PC-9 (cell line): Measurements from ENCODE around the gene DAB1. TPM values are rescaled to one million over a fixed set of nuclear protein-coding genes. Genes with fewer than 3 reads are reported as not detected.

Experiments
- BruUV-seq: library from RNA; stranded (reverse); fragments of 400-500 nt; replicated peaks from 2 replicates; lab custom pipeline; 2021; lab: Mats Ljungman, UMichigan
- CTCF ChIA-PET: fragments of 300-600 bp; sonication (Branson Sonifier 250); formaldehyde crosslinking; loops from one replicate; lab custom pipeline; 2022; ENCODE audit warnings: antibody characterized with exemption; lab: Charles Lee
- POLR2A ChIA-PET: fragments of 300-600 bp; sonication (Branson Sonifier 250); formaldehyde crosslinking; loops from one replicate; lab custom pipeline; 2022; ENCODE audit warnings: antibody characterized with exemption; ENCODE audit not compliant: unreplicated experiment; lab: Charles Lee
- DNase-seq, 2 experiments: peaks; one replicate each; pipeline versions ENCODE4 v3.0.0 to v3.0.0-alpha.2; 2015 to 2022; ENCODE audit warnings: mixed read lengths in 1 of 2
- H2AFZ ChIP-seq: fragments of 200-600 bp; sonication (generic); 2 replicates; pipeline ENCODE4 v1.8.1; 2017; ENCODE audit warnings: antibody characterized with exemption
- H3F3A ChIP-seq: fragments of 200-600 bp; sonication (generic); 2 replicates; pipeline ENCODE4 v1.8.1; 2017; ENCODE audit warnings: antibody characterized with exemption, mild to moderate bottlenecking, low read depth; ENCODE audit not compliant: insufficient read depth
- H3K27ac ChIP-seq: fragments of 200-600 bp; sonication (generic); 2 replicates; pipeline ENCODE4 v1.6.1; 2016; ENCODE audit warnings: mixed run types
- H3K27me3 ChIP-seq: fragments of 200-600 bp; sonication (generic); 2 replicates; pipeline ENCODE4 v1.6.1; 2016; ENCODE audit warnings: low read depth, mixed run types; ENCODE audit not compliant: insufficient read depth
- H3K36me3 ChIP-seq: fragments of 200-600 bp; sonication (generic); 2 replicates; pipeline ENCODE4 v1.6.1; 2016; ENCODE audit warnings: low read depth, mixed run types
- H3K4me1 ChIP-seq: fragments of 200-600 bp; sonication (generic); replicated peaks from 2 replicates; pipeline ENCODE4 v1.6.1; 2016; ENCODE audit warnings: mixed run types; ENCODE audit not compliant: insufficient read depth
- H3K4me2 ChIP-seq: fragments of 200-600 bp; sonication (generic); 2 replicates; pipeline ENCODE4 v1.6.1; 2017; ENCODE audit warnings: mixed run types
- H3K4me3 ChIP-seq: fragments of 200-600 bp; sonication (generic); 2 replicates; pipeline ENCODE4 v1.6.1; 2016; ENCODE audit warnings: mixed run types
- H3K79me2 ChIP-seq: fragments of 200-600 bp; sonication (generic); 2 replicates; pipeline ENCODE4 v1.6.1; 2017; ENCODE audit warnings: low read depth, mixed run types
- H3K9me2 ChIP-seq: fragments of 200-600 bp; sonication (generic); 2 replicates; pipeline ENCODE4 v1.8.1; 2017; ENCODE audit warnings: mild to moderate bottlenecking; ENCODE audit not compliant: insufficient read depth
- H3K9me3 ChIP-seq: fragments of 200-600 bp; sonication (generic); 2 replicates; pipeline ENCODE4 v1.8.1; 2016; ENCODE audit warnings: low read depth; ENCODE audit not compliant: insufficient read depth
- H4K20me1 ChIP-seq: fragments of 200-600 bp; sonication (generic); 2 replicates; pipeline ENCODE4 v1.8.1; 2017; ENCODE audit not compliant: insufficient read depth
- CTCF ChIP-seq: fragments of 200-600 bp; sonication (generic); conservative IDR thresholded peaks from 2 replicates; pipeline ENCODE4 v1.6.1; 2017; ENCODE audit warnings: mixed run types, antibody characterized with exemption, mild to moderate bottlenecking, moderate library complexity
- EZH2 ChIP-seq: fragments of 200-600 bp; sonication (generic); IDR thresholded peaks from 2 replicates; pipeline ENCODE4 v1.8.0; 2017; ENCODE audit warnings: antibody characterized with exemption, low read depth
- intact Hi-C: fragments of 100-400 bp; cut with micrococcal nuclease; formaldehyde crosslinking; loops from one replicate; pipeline ENCODE4 v1.10.0; 2022; ENCODE audit not compliant: unreplicated experiment
- total RNA-seq: library from RNA; stranded (reverse); gene quantifications from 2 replicates; pipeline ENCODE4 v1.2.3, GENCODE V29; 2021

Gene DAB1
- total RNA-seq, 1 experiment from 2014 or later = not detected

GRCh38 chr1:57296726-57297250, 127.1 kb downstream of the DAB1 start:
- Histone ChIP-seq H3K36me3 (no peaks in the 10 kb centered on the region), H3K79me2 (no peaks in the 10 kb centered on the region), H4K20me1 (no peaks in the 10 kb centered on the region), H3K4me1 (no peaks in the 10 kb centered on the region), H3K9me2 (no peaks in the 10 kb centered on the region), H3K27ac (no peak overlapping the region), H2AFZ (no peak overlapping the region), H3K4me2 (no peak overlapping the region), H3K27me3 (peaks cover 7% of the 10 kb centered on the region), H3F3A (no peaks in the 10 kb centered on the region), H3K9me3 (no peaks in the 10 kb centered on the region), H3K4me3 (no peak overlapping the region)
- intact Hi-C loops = no loop called here
- no peak for TF ChIP-seq EZH2
- TF ChIP-seq CTCF = no peak
- ChIA-PET CTCF (no interaction called here), POLR2A (no interaction called here)
- no TSS peak for BruUV-seq
- DNase-seq = no peak

GRCh38 chr1:57295326-57295725, 128.5 kb downstream of the DAB1 start:
- no peak overlapping the region for H3K4me3 ChIP-seq
- H2AFZ ChIP-seq = no peak overlapping the region
- H3K4me2 ChIP-seq = no peak overlapping the region
- H4K20me1 ChIP-seq = no peaks in the 10 kb centered on the region
- no peaks in the 10 kb centered on the region for H3K79me2 ChIP-seq
- H3F3A ChIP-seq = no peaks in the 10 kb centered on the region
- no peaks in the 10 kb centered on the region for H3K36me3 ChIP-seq
- no peaks in the 10 kb centered on the region for H3K9me3 ChIP-seq
- no peaks in the 10 kb centered on the region for H3K9me2 ChIP-seq
- no peak for DNase-seq
- H3K27ac ChIP-seq = no peak overlapping the region
- H3K27me3 ChIP-seq = peaks cover 4% of the 10 kb centered on the region; the same call in 1 of the 2 replicates
- H3K4me1 ChIP-seq = no peaks in the 10 kb centered on the region
- intact Hi-C loops = no loop called here
- TF ChIP-seq CTCF (no peak), EZH2 (no peak)
- BruUV-seq = no TSS peak
- CTCF ChIA-PET = no interaction called here
- POLR2A ChIA-PET = no interaction called here

DNA sequence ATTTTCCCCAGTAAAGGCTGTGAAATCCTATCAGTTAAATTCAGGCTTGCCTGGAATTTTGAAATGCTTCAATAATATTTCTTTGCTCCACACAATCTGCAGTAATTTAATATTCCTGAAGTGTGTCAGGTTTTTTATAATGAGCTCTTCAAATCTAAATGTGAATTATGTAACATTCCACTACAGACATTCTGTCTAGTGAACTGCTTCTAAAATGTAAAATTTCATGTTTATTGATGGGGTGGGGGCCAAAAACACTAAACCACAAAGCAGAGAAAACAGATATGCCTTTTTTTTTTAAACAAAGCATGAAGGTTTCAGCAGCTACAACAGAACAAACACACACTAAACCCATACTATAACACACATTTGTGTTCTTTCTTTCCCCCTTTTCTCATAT, 129.7 kb downstream of the DAB1 start:
- no peak overlapping the region for H3K27ac ChIP-seq
- H3K79me2 ChIP-seq = no peaks in the 10 kb centered on the region
- TF ChIP-seq EZH2 (no peak), CTCF (no peak)
- ChIA-PET CTCF (no interaction called here), POLR2A (interaction anchor here (0.7 kb wide), 1 partner anchor 1491 kb away, joined by 4 read pairs; no protein-coding TSS in a partner anchor)
- no peaks in the 10 kb centered on the region for H3K36me3 ChIP-seq
- H3K9me2 ChIP-seq = no peaks in the 10 kb centered on the region
- no peak overlapping the region for H2AFZ ChIP-seq
- no peaks in the 10 kb centered on the region for H4K20me1 ChIP-seq
- no TSS peak for BruUV-seq
- H3K4me2 ChIP-seq = no peak overlapping the region
- DNase-seq = no peak
- H3K27me3 ChIP-seq = peaks cover 4% of the 10 kb centered on the region; the same call in 1 of the 2 replicates
- intact Hi-C loops = no loop called here
- H3F3A ChIP-seq = no peaks in the 10 kb centered on the region
- no peaks in the 10 kb centered on the region for H3K9me3 ChIP-seq
- no peaks in the 10 kb centered on the region for H3K4me1 ChIP-seq
- no peak overlapping the region for H3K4me3 ChIP-seq
